SU-DHL-6 (cell line): ENCODE data around the gene BAIAP3.

Source experiments
- CTCF ChIP-seq: fragments of 200-600 bp; sonication (generic); IDR thresholded peaks from one replicate; pipeline ENCODE4 v1.5.1; 2017; ENCODE audit warnings: antibody characterized with exemption, mild to moderate bottlenecking, low read length, moderate library complexity; ENCODE audit not compliant: insufficient read depth, poor library complexity, severe bottlenecking
- EZH2phosphoT487 ChIP-seq: fragments of 200-600 bp; sonication (generic), shearing (Covaris generic); conservative IDR thresholded peaks from 2 replicates; pipeline ENCODE4 v1.6.1; 2018; ENCODE audit warnings: mild to moderate bottlenecking, antibody characterized with exemption, low read length, moderate library complexity, mixed read lengths

GRCh38 chr16:1394367-1394951 is 61.0 kb downstream of the BAIAP3 start:
- TF ChIP-seq CTCF (no peak), EZH2phosphoT487 (no peak)
